B cell (primary cell): Measurements from ENCODE around the gene STXBP1.

ENCODE experiments used
- CTCF ChIP-seq: fragments of 200-600 bp; IDR thresholded peaks from one replicate; pipeline ENCODE4 v1.8.0; 2022; ENCODE audit warnings: antibody characterized with exemption, mild to moderate bottlenecking
- EZH2 ChIP-seq: IDR thresholded peaks from 2 replicates; pipeline ENCODE4 v1.6.1; 2012; ENCODE audit warnings: borderline replicate concordance, low read depth, mild to moderate bottlenecking, moderate library complexity, low read length; ENCODE audit not compliant: insufficient read depth, poor library complexity, severe bottlenecking

DNA sequence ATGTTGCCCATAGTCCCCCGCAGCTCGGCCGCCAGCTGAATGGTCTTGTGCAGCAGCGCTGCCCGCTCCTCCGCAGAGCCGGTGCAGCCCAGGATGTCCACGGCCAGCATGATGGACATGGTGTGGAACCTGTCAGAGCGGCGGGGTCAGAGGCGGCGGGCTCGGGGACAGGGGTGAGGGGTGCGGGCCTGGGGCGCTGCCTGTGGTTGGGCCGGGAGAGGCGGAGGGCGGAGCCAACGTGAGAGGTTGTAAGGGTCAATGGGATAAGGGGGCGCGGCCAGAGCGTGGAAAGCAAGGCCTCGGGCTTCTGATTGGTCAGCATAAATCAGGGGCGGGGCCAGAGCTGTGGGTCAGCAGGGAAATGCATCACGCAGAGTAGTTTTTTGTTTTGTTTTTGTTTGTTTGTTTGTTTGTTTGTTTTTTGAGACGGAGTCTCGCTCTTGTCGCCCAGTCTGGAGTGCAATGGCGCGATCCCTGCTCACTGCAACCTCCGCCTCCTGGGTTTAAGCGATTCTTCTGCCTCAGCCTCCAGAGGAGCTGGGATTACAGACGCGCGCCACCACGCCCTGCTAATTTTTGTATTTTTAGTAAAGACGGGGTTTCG lies 129.9 kb downstream of the STXBP1 start:
- no peak for TF ChIP-seq CTCF
- no peak for TF ChIP-seq EZH2
